Kidney (tissue), 14 donors: Measurements from ENCODE around the gene ATG9A. TPM values are rescaled to one million over a fixed set of nuclear protein-coding genes. Genes with fewer than 3 reads are reported as not detected.

Source experiments
- DNase-seq, 5 donors: peaks; one replicate each; pipeline ENCODE4 v3.0.0-alpha.2; 2013 to 2020
- FAIRE-seq: peaks from 2 replicates; lab custom pipeline; 2012; peaks lifted over from hg19 to GRCh38; lab: Jason Lieb, UNC
- H3K27ac ChIP-seq, 2 donors: one replicate each; pipeline ENCODE4 v1.7.0; 2013; ENCODE audit warnings: low read depth in 2 of 2, low read length in 2 of 2, inconsistent platforms in 1 of 2
- H3K27me3 ChIP-seq: one replicate; pipeline ENCODE4 v1.7.1; 2013; ENCODE audit warnings: low read length, inconsistent platforms; ENCODE audit not compliant: control insufficient read depth, insufficient read depth
- H3K36me3 ChIP-seq, 3 donors: one replicate each; pipeline versions ENCODE4 v1.7.0 to v1.7.1; 2013; ENCODE audit warnings: low read length in 3 of 3, control low read depth in 1 of 3, inconsistent platforms in 1 of 3; ENCODE audit not compliant: insufficient read depth in 3 of 3, control insufficient read depth in 2 of 3
- H3K4me1 ChIP-seq, 3 donors: one replicate each; pipeline versions ENCODE4 v1.7.0 to v1.7.1; 2013; ENCODE audit warnings: low read length in 3 of 3, inconsistent platforms in 1 of 3, low read depth in 1 of 3; ENCODE audit not compliant: control insufficient read depth in 2 of 3, insufficient read depth in 2 of 3
- H3K4me3 ChIP-seq, 3 donors: one replicate each; pipeline versions ENCODE4 v1.7.0 to v1.8.1; 2013; ENCODE audit warnings: low read length in 3 of 3, control low read depth in 1 of 3, inconsistent platforms in 1 of 3
- H3K9ac ChIP-seq, 3 donors: one replicate each; pipeline versions ENCODE4 v1.7.0 to v1.7.1; 2013; ENCODE audit warnings: low read length in 3 of 3, control low read depth in 1 of 3, inconsistent platforms in 1 of 3
- H3K9me3 ChIP-seq, 3 donors: one replicate each; pipeline versions ENCODE4 v1.7.0 to v1.7.1; 2013; ENCODE audit warnings: low read length in 3 of 3, control low read depth in 1 of 3, inconsistent platforms in 1 of 3; ENCODE audit not compliant: control insufficient read depth in 2 of 3, insufficient read depth in 1 of 3
- CTCF ChIP-seq: IDR thresholded peaks from 3 replicates; pipeline ENCODE4 v1.5.1; 2012; ENCODE audit warnings: mild to moderate bottlenecking, moderate library complexity, borderline replicate concordance; ENCODE audit not compliant: insufficient read depth; ENCODE audit errors: extremely low read depth
- intact Hi-C: fragments of 100-400 bp; cut with DNase I; formaldehyde crosslinking; loops from one replicate; pipeline ENCODE4 v1.11.1; 2022
- polyA plus RNA-seq: library from polyadenylated mRNA; stranded (reverse); fragments of 350-450 nt; fragmentation: Illumina TruSeq; extraction: RNeasy Lipid Tissue Mini Kit (QIAGEN cat#74804); gene quantifications from one replicate; pipeline ENCODE4 v1.2.3, GENCODE V29; 2014; ENCODE audit warnings: low read depth, low replicate concordance; ENCODE audit not compliant: insufficient read depth
- total RNA-seq: library from RNA; stranded (reverse); fragmentation: NEBNext Ultra II Directional; extraction: Animal tissue kit (Norgen Biotek cat#: 25700); gene quantifications from one replicate; pipeline ENCODE4 v1.2.1, GENCODE V29; 2021
- donor health status: control.
- donor health status: control.
- donor health status: control.
- donor health status: control.
- donor health status: control.
- donor health status: DM: yes; HTN: yes; CAD: no.
- donor health status: Normal renal cell carcinoma (clear cell type).

Gene ATG9A
- total and polyA plus RNA-seq, 2 donors from 2014 or later: 24.0 to 41.5 TPM

- Histone ChIP-seq H3K9me3 (no peaks in the 10 kb centered on the region), H3K4me3 (no peak overlapping the region), H3K36me3 (peaks cover 5 to 30% (median 16%) of the 10 kb centered on the region in 3 donors), H3K9ac (no peak overlapping the region), H3K27me3 (no peaks in the 10 kb centered on the region), H3K4me1 (peaks cover 5 to 41% (median 32%) of the 10 kb centered on the region in 3 donors), H3K27ac (peak overlapping the region; percentile 80 to 82)
- peak; percentile 54 for TF ChIP-seq CTCF
- peak; percentile 74 for FAIRE-seq
- peak in 4 of 5 donors; percentile 40 to 84 (median 66) for DNase-seq
- intact Hi-C loops: no loop called here
Observed at GRCh38 chr2:219171231-219171651, 58.2 kb downstream of the ATG9A start.

- Histone ChIP-seq H3K9ac (peak within 1 kb of the TSS in 1 of 3 donors; percentile 2), H3K36me3 (peaks cover 5 to 29% (median 16%) of the 10 kb centered on the region in 3 donors), H3K4me3 (peak within 1 kb of the TSS in 2 of 3 donors; percentile 18 to 50), H3K9me3 (no peaks in the 10 kb centered on the region), H3K4me1 (peaks cover 0 to 35% (median 23%) of the 10 kb centered on the region in 3 donors), H3K27ac (peak within 1 kb of the TSS; percentile 44 to 79), H3K27me3 (no peaks in the 10 kb centered on the region)
- DNase-seq (peak in 1 of 5 donors; percentile 26), FAIRE-seq (no peak)
- TF ChIP-seq CTCF: no peak
- intact Hi-C loops: loop anchor here (10.0 kb wide), 1 partner anchor 115 kb away; no protein-coding TSS in a partner anchor
Observed at GRCh38 chr2:219169930-219170654, 59.3 kb downstream of the ATG9A start, which contains the start of gene SLC23A3. SLC23A3 (minus strand) TSS chr2:219170029; CDS start chr2:219169984, 45 bp downstream.

Other genes with a start within 250 kb of the ATG9A start
- gene FEV, start 244.5 kb downstream of the ATG9A start, total RNA-seq: not detected
- gene FEV, start 244.5 kb downstream of the ATG9A start, polyA plus RNA-seq: not detected
- gene CRYBA2, start 236.2 kb downstream of the ATG9A start, total RNA-seq: not detected
- not detected for gene CRYBA2, start 236.2 kb downstream of the ATG9A start, polyA plus RNA-seq
- gene CFAP65, start 188.1 kb downstream of the ATG9A start, total RNA-seq: 2.0 TPM
- 0.73 TPM for gene CFAP65, start 188.1 kb downstream of the ATG9A start, polyA plus RNA-seq
- 0.88 TPM for gene IHH, start 168.7 kb downstream of the ATG9A start, total RNA-seq
- gene IHH, start 168.7 kb downstream of the ATG9A start, polyA plus RNA-seq: 3.1 TPM
- gene NHEJ1, start 68.8 kb downstream of the ATG9A start, total RNA-seq: 17.5 TPM
- gene NHEJ1, start 68.8 kb downstream of the ATG9A start, polyA plus RNA-seq: 17.7 TPM
- 2.8 TPM for gene SLC23A3, start 59.6 kb downstream of the ATG9A start, total RNA-seq
- gene SLC23A3, start 59.6 kb downstream of the ATG9A start, polyA plus RNA-seq: 10.9 TPM
- gene CNPPD1, start 52.7 kb downstream of the ATG9A start, total RNA-seq: 97.5 TPM
- 131 TPM for gene CNPPD1, start 52.7 kb downstream of the ATG9A start, polyA plus RNA-seq
- 106 TPM for gene RETREG2, start 51.4 kb downstream of the ATG9A start, total RNA-seq
- gene RETREG2, start 51.4 kb downstream of the ATG9A start, polyA plus RNA-seq: 112 TPM
- gene ZFAND2B, start 22.9 kb downstream of the ATG9A start, total RNA-seq: 44.8 TPM
- gene ZFAND2B, start 22.9 kb downstream of the ATG9A start, polyA plus RNA-seq: 72.6 TPM
- 17.8 TPM for gene ABCB6, start 10.7 kb downstream of the ATG9A start, total RNA-seq
- 53.6 TPM for gene ABCB6, start 10.7 kb downstream of the ATG9A start, polyA plus RNA-seq
- gene ANKZF1, start 170 bp upstream of the ATG9A start, total RNA-seq: 48.9 TPM
- gene ANKZF1, start 170 bp upstream of the ATG9A start, polyA plus RNA-seq: 26.6 TPM
- gene GLB1L, start 15.8 kb upstream of the ATG9A start, total RNA-seq: 20.6 TPM
- gene GLB1L, start 15.8 kb upstream of the ATG9A start, polyA plus RNA-seq: 19.7 TPM
- gene STK16, start 15.8 kb upstream of the ATG9A start, total RNA-seq: 29.9 TPM
- 53.8 TPM for gene STK16, start 15.8 kb upstream of the ATG9A start, polyA plus RNA-seq
- 0.98 TPM for gene TUBA4B, start 23.6 kb upstream of the ATG9A start, total RNA-seq
- 15.4 TPM for gene TUBA4B, start 23.6 kb upstream of the ATG9A start, polyA plus RNA-seq
- 49.4 TPM for gene TUBA4A, start 24.3 kb upstream of the ATG9A start, total RNA-seq
- 156 TPM for gene TUBA4A, start 24.3 kb upstream of the ATG9A start, polyA plus RNA-seq
- 94.3 TPM for gene DNAJB2, start 49.7 kb upstream of the ATG9A start, total RNA-seq
- gene DNAJB2, start 49.7 kb upstream of the ATG9A start, polyA plus RNA-seq: 128 TPM
- gene PTPRN, start 79.8 kb upstream of the ATG9A start, total RNA-seq: not detected
- gene PTPRN, start 79.8 kb upstream of the ATG9A start, polyA plus RNA-seq: not detected
- gene RESP18, start 103.1 kb upstream of the ATG9A start, total RNA-seq: not detected
- gene RESP18, start 103.1 kb upstream of the ATG9A start, polyA plus RNA-seq: not detected
- gene DNPEP, start 158.3 kb upstream of the ATG9A start, total RNA-seq: 53.3 TPM
- 71.0 TPM for gene DNPEP, start 158.3 kb upstream of the ATG9A start, polyA plus RNA-seq
- gene DES, start 188.7 kb upstream of the ATG9A start, total RNA-seq: 74.2 TPM
- 30.0 TPM for gene DES, start 188.7 kb upstream of the ATG9A start, polyA plus RNA-seq
- 26.6 TPM for gene SPEG, start 205.2 kb upstream of the ATG9A start, total RNA-seq
- 13.1 TPM for gene SPEG, start 205.2 kb upstream of the ATG9A start, polyA plus RNA-seq